M059J (cell line): Measurements from ENCODE around the gene TRIM66. TPM values are rescaled to one million over a fixed set of nuclear protein-coding genes. Genes with fewer than 3 reads are reported as not detected.

Source experiments
- DNase-seq: peaks from one replicate; pipeline ENCODE4 v3.0.0-alpha.2; 2012; ENCODE audit warnings: low read depth
- total RNA-seq: library from RNA; depleted of rRNA; stranded (reverse); fragments of >200 nt; shearing (Covaris generic); gene quantifications from 2 replicates; pipeline ENCODE4 v1.2.3, GENCODE V29; 2014; rRNA removed

The TRIM66 gene
- total RNA-seq, 1 experiment from 2014 or later = 2.2 TPM

DNA sequence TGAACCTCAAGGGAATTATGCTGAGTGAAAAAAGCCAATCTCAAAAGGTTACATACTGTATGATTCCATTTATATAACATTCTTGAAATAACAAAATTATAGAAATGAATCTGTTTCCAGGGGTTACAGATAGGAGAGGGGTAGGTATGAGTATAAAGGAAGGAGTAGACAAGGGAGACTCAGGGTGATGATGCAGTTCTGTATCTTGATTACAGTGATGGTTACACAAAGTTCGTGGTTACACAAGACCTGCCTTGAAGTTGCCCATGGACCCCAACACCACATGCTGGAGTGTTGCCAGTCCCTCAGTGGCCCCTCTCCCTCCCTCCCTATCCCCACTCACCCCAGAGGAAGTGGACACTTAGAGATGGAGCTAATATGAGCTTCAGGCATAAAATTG is 108.7 kb downstream of the TRIM66 start:
- DNase-seq = no peak

DNA sequence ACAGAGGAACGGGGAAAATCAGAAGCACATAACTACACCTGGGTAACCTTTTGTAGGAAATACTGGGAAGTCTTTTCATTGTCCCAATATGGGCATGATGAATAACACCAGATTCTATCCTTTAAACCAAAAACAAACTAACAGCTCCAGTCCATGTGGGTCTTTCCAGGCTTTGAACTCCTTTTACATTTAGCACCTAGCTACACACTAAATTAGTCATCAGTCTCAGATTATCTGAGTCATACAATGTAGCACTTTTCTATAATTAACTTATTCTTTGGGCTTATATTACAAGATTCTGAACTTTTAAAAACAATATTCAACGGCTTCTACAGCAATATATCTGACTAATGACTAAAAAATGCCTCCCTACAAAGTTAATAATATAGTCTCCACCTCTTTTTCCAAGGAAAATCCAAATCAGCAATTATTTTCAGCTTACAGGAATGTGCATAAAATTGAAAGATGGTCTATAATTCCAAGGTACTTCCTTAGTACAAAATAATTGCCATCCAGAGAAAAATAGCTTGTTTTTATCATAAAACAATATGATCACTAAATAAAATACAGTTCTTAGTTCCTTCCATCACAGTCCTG is 114.8 kb downstream of the TRIM66 start:
- DNase-seq = peak; percentile 65

DNA sequence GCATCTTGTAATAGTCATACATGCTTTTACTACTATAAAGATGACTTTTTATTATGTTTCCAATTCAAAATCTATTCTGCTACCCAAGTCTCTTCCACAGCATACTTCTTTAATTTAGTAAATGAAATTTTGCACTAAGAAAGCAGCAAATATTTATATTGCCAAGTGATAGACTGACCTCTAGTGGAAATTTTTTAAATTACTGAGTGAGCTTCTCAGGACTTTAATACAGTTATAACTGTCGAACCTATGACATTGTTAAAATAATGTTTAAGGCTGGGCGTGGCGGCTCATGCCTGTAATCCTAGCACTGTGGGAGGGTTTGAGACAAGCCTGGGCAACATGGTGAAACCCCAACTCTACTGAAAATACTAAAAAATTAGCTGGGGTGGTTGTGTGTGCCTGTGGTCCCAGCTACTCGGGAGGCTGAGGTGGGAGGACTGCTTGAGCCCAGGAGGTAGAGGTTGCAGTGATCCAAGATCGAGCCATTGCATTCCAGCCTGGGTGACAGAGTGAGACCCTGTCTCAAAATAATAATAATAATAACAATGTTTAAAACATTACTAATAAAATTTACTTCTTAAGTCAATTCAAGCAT is 115.8 kb downstream of the TRIM66 start:
- DNase-seq = peak; percentile 60

DNA sequence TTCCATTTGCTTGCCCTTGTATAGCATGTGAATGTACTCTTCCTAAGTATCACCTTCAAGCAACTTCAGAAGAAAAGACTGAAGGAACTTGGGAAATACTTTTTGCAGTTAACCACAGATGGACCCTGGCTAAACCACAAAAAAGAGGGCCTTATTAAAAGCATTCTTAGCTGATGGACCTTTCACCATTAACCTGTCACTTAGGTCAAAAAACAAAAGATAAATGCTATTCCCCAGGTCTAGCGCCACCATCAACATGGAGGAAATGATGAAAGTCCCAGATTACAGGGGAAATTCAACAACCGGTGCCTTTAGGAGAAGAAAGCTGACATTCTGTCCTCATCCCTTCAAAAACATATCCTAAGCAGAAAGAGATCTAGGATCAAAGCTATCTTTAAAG is 117.9 kb downstream of the TRIM66 start:
- DNase-seq = no peak

Other genes with a start within 250 kb of the TRIM66 start
- gene STK33, start 88.4 kb downstream of the TRIM66 start, total RNA-seq = 5.7 and 14.3 TPM in 2 replicates
- gene RPL27A, start 127 bp upstream of the TRIM66 start, total RNA-seq = 728 and 753 TPM in 2 replicates
- gene AKIP1, start 228.5 kb upstream of the TRIM66 start, total RNA-seq = 66.6 and 70.5 TPM in 2 replicates